ENCODE data around the gene FPR3.

FPR3 gene

DNA sequence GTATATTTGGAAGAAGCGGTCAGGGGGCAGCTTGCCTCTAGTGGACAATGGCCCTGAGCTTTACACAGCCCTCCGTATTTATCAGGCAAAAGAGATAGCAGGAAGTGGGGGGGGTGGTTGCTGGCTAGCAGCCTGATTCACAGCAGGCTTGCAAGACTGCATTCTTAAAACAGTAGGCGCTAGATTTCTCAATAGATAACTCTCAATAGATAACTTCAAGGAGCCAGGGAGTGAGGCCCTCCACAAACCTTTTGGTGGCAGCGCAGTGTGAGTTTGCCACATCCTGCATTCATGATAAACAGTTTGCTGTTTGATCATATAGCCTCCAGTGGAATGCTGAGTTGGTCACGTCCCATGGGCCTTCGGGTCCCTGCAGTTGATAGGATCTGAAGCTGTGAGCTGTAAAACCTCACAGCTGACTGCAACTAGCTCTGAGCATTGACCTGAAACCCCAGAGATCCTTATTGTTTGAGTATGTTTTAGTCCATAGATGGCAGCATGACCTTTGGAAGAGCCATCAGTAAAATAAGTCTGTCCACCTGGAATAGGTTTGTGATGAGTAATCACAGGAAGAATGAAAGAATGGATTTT, 12.2 kb downstream of the FPR3 start:
- no peak for DNase-seq (ENCODE audit: low spot score)

DNA sequence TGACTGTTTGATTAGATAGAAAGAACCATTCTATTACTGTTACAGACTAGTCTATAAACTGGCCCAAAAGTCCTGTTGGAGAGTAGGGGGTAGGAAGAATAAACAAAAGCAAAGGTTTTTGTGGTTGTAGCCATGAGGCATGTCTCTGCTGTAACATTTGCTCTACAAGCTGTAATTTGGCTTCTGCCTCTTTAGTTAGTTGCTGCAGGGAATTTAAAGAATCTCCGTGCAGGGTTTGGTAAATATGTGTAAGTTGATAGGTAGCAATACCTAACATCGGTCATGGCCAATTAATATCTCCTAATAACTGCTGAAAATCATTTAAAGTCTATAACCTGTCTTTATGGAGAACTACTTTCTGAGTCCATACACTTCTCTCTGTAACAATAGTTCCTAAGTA, 13.0 kb downstream of the FPR3 start:
- DNase-seq (ENCODE audit: low spot score): no peak

DNA sequence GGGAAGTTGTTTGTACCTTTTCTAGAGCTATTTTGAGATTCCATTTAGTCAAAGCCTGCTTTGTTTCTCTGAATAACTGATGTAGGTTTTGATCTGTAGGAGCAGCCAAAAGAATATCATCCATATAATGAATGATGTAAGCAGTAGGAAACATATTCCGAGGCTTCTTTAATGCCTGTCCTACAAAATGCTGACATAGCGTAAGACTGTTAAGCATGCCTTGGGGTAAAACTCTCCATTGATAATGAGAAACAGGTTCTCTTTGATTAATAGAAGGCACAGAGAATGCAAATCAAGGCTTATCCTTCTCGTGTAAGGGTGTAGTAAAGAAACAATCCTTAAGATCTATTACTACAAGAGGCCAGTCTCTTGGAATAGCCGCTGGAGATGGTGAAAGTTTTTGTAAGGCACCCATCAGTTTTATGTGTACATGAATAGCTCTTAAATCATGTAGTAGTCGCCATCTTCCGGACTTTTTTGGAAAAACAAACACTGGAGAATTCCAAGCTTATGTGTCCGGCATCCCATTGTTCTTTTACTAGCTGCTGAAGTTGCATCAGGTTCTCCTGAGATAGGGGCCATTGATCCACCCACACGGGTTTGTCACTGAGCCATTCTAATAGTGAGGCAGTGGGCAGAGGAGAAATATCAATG, 13.5 kb downstream of the FPR3 start:
- DNase-seq (ENCODE audit: low spot score): no peak

DNA sequence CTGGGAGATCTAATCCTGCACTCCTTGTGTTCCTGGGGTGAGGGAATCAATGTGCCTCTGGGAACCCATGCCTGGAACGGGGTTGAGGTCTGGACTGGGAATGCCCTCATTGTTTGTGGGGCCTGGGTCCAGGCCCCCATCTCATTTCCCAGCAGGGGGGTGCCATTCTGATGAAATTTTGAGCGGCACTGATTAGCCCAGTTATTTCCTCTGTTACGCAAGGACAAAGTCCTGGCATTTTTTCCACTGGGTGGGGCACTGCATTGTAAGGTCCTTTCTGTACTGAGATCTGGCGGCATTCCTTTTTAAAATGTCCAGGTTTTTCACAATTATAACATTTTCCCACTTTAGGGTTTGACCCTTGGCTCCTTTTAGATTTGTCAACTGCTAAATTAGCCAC, 14.8 kb downstream of the FPR3 start:
- DNase-seq (ENCODE audit: low spot score): no peak

DNA sequence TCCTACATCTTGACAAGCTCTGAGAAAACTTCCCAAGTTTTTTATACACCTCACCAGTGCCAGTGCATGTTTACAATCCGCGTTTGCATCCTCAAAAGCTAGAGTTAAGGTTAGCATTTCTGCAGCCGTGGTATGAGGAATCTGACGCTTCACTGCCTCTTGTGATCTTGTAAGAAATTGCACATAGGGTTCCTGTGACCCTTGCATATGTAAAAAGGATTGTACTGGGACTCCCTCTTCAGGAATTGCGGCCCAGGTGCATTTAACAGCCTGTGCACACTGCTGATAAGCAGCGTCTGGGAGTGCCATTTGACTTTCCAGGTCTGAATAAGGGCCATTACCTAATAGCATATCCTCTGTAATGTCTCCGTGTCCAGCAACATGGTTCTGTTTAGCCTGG, 15.3 kb downstream of the FPR3 start:
- DNase-seq (ENCODE audit: low spot score): no peak

DNA sequence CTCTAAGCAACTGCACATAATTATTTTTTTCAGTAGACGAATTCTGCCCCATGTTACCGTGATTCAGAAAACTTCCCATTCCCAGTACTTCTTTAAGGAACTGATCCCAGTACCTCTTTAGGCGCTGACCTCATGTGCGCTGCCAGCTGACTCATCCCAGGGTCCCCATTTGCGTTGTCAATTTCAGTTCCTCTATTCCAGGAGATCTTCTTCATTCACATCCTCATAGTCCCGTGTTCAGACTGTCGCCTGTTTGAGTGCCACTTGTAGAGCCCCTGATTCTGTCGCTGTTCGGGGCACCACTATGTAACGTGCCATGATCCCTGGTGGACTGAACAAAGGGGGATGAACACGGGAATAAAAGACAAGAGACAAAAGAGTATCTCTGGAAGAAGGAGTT, 16.4 kb downstream of the FPR3 start:
- no peak for DNase-seq (ENCODE audit: low spot score)

DNA sequence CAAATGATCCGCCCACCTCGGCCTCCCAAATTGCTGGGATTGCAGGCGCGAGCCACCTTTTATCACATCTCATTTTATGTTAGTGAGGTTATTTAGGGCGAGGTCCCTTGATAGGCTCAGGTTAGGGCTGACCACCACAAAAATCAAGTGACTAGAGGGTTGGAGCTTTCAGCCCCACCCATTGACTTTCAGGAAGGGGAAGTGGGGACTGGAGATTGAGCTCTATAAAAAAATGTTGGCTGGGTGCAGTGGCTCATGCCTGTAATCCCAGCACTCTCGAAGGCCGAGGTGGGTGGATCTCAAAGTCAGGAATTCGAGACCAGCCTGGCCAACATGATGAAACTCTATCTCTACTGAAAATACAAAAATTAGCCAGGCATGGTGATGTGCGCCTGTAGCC, 20.1 kb downstream of the FPR3 start:
- DNase-seq (ENCODE audit: low spot score): no peak

DNA sequence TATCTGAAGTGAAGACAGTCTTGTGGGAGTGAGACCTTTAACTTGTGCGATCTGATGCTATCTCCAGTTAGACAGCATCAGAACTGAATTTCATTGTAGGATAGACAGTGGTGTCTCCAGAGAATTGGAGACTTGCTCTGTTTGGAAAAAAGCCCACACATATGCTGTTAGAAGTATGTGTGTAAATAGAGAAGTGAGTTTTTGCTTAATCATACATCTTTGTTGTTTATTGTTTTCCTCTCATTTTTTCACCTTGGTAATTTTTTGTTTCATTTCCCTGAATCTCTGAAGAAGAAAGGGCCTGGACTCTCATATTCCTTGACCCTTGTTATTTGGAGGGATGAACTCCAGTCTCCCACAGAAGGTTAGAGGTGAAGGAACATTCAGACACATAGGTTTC, 21.8 kb downstream of the FPR3 start:
- DNase-seq (ENCODE audit: low spot score): no peak

DNA sequence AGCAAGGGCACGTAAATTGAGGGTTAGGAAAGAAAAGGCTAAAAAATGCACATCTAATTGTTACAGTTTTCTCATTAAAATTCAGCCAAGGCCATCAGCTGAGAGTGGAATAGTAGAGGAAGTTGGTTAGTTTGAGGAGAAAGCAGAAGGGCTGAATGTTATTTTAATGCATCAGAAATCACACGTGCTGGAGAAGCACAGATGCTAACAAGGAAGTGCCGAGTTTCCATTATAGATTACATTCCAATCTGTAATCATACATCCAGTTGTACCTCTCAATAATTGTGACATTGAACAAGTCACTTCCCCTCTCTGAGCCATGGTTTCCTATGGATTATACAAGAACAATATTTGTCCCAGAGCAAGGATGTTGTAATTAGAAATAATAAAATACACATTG, 25.1 kb downstream of the FPR3 start:
- no peak for DNase-seq (ENCODE audit: low spot score)

DNA sequence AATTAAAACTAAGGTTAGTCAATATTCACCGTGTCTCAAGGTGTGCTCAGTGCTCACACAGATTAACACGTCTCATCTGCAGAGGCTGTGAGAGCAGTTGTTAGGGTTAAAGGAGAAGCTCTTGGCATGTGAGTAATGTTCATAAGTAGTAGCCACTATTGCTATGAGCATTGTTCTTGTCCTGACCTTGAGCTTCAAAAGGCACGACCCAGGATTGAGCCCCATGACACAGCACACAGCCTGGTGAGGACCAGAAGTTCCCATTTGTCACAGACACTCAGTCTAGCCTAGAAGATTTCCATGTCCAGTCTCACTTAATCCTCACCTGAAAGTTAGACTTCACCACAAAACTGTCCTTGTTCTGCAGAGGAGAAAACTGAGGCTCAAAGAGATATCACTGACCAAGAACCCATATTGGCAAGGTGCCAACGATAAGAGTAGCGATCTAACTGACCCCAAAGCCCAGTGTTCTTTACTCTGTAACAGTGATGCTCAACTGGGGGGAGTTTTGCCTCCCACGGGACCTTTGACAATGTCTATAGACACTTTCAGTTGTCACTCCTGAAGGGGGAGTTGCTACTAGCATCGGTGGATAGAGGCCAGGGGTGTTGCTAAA, 26.0 kb downstream of the FPR3 start:
- DNase-seq (ENCODE audit: low spot score): no peak

DNA sequence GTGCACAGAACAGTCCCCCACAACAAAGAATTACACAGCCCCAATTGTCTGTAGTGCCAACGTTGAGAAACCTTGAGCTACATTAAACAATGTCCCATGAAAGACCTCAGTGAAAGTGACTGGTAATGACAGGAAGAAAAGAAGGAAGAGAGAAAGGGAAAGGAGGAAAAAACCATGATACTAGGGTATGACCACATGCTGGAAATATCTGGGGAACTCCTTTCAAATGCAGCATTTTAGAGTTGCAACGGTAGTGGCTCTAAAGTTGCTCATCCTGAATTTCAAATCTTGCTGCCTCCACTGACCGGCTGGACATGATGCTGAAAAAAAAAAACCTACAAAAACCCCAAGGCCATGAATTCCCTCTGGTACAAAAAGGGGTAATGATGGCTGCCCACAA, 26.5 kb downstream of the FPR3 start:
- no peak for DNase-seq (ENCODE audit: low spot score)

DNA sequence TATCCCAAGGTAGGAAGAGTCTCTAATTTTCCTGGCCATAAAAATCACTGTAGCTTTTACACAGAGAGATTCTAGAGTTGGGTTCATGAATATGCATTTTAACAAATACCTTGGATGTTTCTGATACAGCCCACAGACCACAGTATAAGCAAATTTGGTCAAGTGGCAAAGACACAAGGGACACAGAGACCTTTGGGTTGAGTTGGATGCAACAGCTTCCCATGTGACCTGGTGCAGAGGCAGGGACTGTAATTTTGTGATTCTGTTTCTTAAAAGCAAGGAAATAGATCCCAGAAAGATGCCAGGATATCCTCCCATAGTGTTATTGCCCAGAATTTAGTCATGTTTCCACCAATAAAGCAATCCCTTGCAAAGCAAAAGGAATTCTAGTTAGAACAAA, 27.0 kb downstream of the FPR3 start:
- DNase-seq (ENCODE audit: low spot score): no peak

DNA sequence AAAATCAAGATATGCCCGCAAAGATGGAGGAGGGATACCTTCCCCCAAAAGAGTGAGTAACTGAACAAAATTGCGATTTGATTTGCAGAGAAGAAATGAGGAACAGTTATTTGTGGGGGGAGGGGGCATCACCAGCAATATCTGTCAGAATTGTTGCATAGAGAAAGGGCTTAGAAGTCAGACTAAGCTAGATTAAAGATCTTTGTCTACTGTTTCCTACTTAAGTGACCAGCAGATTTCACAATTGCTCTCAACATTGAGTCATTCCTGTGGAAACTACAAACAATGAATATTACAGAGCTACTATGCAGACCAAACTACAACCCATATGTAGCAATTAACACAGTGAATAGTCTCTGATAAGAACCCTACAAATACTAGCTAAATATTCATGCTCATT, 27.4 kb downstream of the FPR3 start:
- no peak for DNase-seq (ENCODE audit: low spot score)

DNA sequence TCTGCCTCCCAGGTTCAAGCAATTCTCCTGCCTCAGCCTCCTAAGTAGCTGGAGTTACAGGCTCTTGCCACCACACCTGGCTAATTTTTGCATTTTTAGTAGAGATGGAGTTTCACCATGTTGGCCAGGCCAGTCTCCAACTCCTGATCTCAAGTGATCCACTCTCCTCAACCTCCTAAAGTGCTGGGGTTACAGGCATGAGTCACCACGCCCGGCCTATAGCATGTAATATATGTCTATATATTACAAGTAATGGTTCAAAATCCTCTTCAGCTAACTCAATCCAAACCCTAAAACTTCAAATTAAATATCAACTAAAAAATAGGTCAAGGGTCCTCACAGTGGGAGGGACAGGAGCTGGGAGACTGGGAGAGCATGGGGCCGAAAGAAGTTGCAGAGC, 28.0 kb downstream of the FPR3 start:
- DNase-seq (ENCODE audit: low spot score): no peak

DNA sequence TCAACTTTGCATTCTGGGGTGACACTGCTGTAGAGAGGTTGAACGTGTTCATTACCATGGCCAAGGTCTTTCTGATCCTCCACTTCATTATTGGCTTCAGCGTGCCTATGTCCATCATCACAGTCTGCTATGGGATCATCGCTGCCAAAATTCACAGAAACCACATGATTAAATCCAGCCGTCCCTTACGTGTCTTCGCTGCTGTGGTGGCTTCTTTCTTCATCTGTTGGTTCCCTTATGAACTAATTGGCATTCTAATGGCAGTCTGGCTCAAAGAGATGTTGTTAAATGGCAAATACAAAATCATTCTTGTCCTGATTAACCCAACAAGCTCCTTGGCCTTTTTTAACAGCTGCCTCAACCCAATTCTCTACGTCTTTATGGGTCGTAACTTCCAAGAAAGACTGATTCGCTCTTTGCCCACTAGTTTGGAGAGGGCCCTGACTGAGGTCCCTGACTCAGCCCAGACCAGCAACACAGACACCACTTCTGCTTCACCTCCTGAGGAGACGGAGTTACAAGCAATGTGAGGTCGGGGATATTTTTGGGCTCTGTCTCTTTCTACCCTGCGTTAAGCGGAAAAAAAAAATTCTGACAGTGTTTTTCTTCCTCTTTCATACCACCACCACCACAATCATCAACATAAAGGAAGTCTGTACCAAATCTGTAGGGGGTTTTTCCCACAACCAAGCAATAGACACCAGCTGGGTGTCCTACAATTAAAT, 29.5 kb downstream of the FPR3 start:
- no peak for DNase-seq (ENCODE audit: low spot score)

DNA sequence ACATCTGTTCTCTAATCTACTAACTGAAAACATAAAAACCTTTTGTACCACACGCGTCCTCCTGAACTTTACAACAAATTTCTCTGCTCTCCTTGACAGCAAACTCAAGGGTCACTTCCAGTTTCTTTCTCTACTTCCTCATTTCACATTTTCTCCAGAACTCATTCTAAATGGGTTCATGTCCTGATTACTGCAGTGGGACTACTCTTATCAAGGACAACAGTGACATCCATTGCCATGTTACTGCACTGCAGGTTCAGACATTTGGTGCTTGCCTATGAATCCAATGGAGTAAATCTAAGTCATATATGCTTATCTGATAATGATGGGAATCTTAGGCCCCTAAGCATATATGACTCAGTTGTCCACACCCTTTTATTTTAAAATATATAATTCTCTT, 35.3 kb downstream of the FPR3 start:
- no peak for DNase-seq (ENCODE audit: low spot score)

DNA sequence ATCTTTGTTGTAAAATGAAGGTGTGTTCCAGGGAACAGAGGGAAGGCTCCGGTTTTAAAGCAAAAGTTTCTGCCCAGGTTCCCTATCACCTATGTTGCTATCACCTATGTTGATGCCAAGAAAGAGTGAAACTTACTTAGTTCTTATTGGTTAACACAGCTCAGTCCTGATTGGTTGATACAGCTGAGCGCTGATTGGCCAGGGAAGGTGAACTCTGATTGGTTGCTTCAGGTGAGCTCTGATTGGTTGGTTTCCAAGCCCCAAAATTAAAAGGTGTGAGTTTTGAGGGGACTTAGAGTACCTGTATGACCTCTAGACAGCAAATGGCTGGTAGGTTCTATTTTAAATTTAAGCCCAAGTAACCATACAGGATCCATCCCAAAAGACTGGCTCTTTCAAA, 42.2 kb downstream of the FPR3 start:
- no peak for DNase-seq (ENCODE audit: low spot score)

DNA sequence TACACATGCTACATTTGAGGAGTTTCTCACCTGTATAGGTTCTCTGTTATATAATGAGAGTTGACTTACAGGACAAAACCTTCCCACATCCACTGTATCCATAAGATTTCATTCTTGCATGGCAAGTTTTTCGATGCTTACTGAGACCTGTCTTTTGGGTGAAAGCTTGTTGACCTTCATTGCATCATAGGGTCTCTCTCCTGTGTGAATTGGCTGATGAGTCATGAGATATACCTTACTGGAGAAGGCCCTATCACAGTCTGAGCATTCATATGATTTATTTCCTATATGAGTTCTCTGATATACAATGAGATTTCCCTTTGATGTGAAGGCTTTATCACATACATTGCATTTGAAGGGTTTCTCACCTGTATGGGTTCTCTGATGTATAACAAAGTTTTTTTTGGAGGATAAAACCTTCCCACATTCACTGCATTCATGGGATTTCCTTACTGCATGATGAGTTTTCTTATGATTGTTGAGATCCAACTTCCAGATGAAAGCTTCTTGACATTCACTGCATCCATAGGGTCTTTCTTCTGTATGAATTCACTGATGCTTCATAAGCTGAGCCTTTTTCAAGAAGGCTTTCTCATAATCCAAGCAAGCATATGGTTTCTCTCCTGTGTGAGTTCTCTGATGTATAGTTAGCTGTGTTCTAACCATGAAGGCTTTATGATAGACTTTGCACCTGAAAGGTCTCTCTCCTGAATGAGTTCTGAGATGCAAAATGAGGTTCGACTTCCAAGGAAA, 67.1 kb downstream of the FPR3 start:
- DNase-seq (ENCODE audit: low spot score): no peak

DNA sequence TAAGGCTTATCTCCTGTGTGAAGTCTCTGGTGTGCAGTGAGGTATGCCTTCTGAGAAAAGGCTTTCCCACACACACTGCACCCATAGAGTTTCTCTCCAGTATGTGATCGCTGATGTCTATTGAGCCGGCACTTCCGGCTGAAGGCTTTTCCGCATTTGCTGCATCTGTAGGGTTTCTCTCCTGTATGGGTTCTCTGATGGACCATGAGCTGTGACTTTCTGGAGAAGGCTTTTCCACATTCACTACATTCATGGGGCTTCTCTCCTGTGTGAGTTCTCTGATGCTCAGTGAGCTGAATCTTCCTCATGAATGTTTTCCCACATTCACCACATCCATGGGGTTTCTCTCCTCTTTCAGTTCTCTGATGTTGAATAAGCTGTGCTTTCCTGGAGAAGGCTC, 78.1 kb downstream of the FPR3 start:
- no peak for DNase-seq (ENCODE audit: low spot score)
